SU-DHL-6 (cell line): ENCODE results near the gene GPRC5B.

Experiments
- H2AFZ ChIP-seq: fragments of 200-600 bp; sonication (generic); 2 replicates; pipeline ENCODE4 v1.6.1; 2014; ENCODE audit warnings: low read depth, mild to moderate bottlenecking, moderate library complexity, mixed read lengths, antibody characterized with exemption, low read length; ENCODE audit not compliant: severe bottlenecking
- H3F3A ChIP-seq: fragments of 200-600 bp; shearing (Covaris generic); 2 replicates; pipeline ENCODE4 v1.6.0; 2016; ENCODE audit warnings: antibody characterized with exemption, mild to moderate bottlenecking; ENCODE audit not compliant: insufficient read depth
- H3K27ac ChIP-seq: fragments of 200-600 bp; sonication (generic); 2 replicates; pipeline ENCODE4 v1.5.1; 2016; ENCODE audit warnings: low read depth, mild to moderate bottlenecking, low read length, moderate library complexity, mixed read lengths
- H3K27me3 ChIP-seq: fragments of 200-600 bp; sonication (generic), shearing (Covaris generic); 2 replicates; pipeline ENCODE4 v1.6.0; 2014; ENCODE audit warnings: mild to moderate bottlenecking, low read length
- H3K36me3 ChIP-seq: fragments of 200-600 bp; sonication (generic); 2 replicates; pipeline ENCODE4 v1.6.1; 2014; ENCODE audit warnings: mild to moderate bottlenecking, low read length, mixed read lengths
- H3K4me2 ChIP-seq: fragments of 300-600, 200-600 bp; shearing (Covaris generic), sonication (generic); 2 replicates; pipeline ENCODE4 v1.6.0; 2014; ENCODE audit warnings: low read length, low read depth, mild to moderate bottlenecking; ENCODE audit not compliant: poor library complexity, severe bottlenecking
- H3K4me3 ChIP-seq: fragments of 200-600 bp; sonication (generic); 2 replicates; pipeline ENCODE4 v1.5.1; 2014; ENCODE audit warnings: antibody characterized with exemption, low read length, mild to moderate bottlenecking, mixed read lengths; ENCODE audit not compliant: insufficient read depth, poor library complexity, severe bottlenecking
- H3K79me2 ChIP-seq: fragments of 200-600 bp; sonication (generic); 2 replicates; pipeline ENCODE4 v1.6.1; 2014; ENCODE audit warnings: mild to moderate bottlenecking, low read length, moderate library complexity; ENCODE audit not compliant: insufficient read depth
- H3K9ac ChIP-seq: fragments of 200-600 bp; sonication (generic); 2 replicates; pipeline ENCODE4 v1.7.0; 2014; ENCODE audit warnings: mild to moderate bottlenecking, low read length
- H3K9me2 ChIP-seq: fragments of 200-600 bp; sonication (generic); replicated peaks from 2 replicates; pipeline ENCODE4 v1.6.1; 2014; ENCODE audit warnings: low read length; ENCODE audit not compliant: insufficient read depth
- H3K9me3 ChIP-seq: fragments of 200-600 bp; sonication (generic); 2 replicates; pipeline ENCODE4 v1.6.1; 2014; ENCODE audit warnings: low read length, mixed read lengths; ENCODE audit not compliant: insufficient read depth
- H4K20me1 ChIP-seq: fragments of 200-600 bp; sonication (generic); 2 replicates; pipeline ENCODE4 v1.6.1; 2014; ENCODE audit warnings: low read depth, mild to moderate bottlenecking, antibody characterized with exemption, low read length, moderate library complexity, mixed read lengths
- EZH2phosphoT487 ChIP-seq: fragments of 200-600 bp; sonication (generic), shearing (Covaris generic); conservative IDR thresholded peaks from 2 replicates; pipeline ENCODE4 v1.6.1; 2018; ENCODE audit warnings: mild to moderate bottlenecking, antibody characterized with exemption, low read length, moderate library complexity, mixed read lengths
- TF ChIP-seq, protein P1 (sequence below): fragments of 200-600 bp; sonication (generic); IDR thresholded peaks from one replicate; pipeline ENCODE4 v1.5.1; 2017; ENCODE audit warnings: antibody characterized with exemption, mild to moderate bottlenecking, low read length, moderate library complexity; ENCODE audit not compliant: insufficient read depth, poor library complexity, severe bottlenecking

The GPRC5B gene

DNA sequence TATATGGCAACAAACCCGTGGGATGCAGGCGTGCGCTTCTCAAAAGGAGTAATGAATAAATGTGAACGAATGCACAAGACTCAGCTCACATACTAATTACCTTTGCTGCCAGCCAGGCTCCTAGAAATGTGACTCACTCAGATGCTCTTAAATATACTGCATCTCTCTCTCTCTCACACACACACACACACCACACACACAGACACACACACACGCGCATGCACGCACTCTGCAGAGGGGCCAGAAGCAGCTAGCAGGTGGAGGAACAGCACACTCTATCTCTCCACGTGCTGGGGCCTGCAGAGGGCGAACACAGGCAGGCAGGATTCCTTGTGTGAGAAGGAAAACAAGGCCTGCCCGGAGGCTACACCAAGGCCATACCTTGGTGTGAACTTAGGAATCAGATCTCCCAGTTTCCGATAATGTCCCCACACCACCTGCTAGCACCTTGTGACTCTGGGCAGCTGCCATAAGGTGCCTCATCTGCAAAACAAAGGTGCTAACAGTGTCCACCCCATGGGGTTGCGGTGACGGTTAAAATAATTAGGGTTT is 5.3 kb downstream of the GPRC5B start:
- H3K4me3 ChIP-seq = no peak overlapping the region
- no peak overlapping the region for H3K4me2 ChIP-seq
- H3K27ac ChIP-seq = no peak overlapping the region
- H3K9ac ChIP-seq = no peak overlapping the region
- no peaks in the 10 kb centered on the region for H3F3A ChIP-seq
- no peaks in the 10 kb centered on the region for H3K9me2 ChIP-seq
- no peaks in the 10 kb centered on the region for H3K36me3 ChIP-seq
- no peaks in the 10 kb centered on the region for H3K27me3 ChIP-seq
- H4K20me1 ChIP-seq = no peaks in the 10 kb centered on the region
- no peak for TF ChIP-seq EZH2phosphoT487
- TF ChIP-seq, protein P1, sequence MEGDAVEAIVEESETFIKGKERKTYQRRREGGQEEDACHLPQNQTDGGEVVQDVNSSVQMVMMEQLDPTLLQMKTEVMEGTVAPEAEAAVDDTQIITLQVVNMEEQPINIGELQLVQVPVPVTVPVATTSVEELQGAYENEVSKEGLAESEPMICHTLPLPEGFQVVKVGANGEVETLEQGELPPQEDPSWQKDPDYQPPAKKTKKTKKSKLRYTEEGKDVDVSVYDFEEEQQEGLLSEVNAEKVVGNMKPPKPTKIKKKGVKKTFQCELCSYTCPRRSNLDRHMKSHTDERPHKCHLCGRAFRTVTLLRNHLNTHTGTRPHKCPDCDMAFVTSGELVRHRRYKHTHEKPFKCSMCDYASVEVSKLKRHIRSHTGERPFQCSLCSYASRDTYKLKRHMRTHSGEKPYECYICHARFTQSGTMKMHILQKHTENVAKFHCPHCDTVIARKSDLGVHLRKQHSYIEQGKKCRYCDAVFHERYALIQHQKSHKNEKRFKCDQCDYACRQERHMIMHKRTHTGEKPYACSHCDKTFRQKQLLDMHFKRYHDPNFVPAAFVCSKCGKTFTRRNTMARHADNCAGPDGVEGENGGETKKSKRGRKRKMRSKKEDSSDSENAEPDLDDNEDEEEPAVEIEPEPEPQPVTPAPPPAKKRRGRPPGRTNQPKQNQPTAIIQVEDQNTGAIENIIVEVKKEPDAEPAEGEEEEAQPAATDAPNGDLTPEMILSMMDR = no peak
- no peak overlapping the region for H2AFZ ChIP-seq
- no peaks in the 10 kb centered on the region for H3K79me2 ChIP-seq
- H3K9me3 ChIP-seq = no peaks in the 10 kb centered on the region

DNA sequence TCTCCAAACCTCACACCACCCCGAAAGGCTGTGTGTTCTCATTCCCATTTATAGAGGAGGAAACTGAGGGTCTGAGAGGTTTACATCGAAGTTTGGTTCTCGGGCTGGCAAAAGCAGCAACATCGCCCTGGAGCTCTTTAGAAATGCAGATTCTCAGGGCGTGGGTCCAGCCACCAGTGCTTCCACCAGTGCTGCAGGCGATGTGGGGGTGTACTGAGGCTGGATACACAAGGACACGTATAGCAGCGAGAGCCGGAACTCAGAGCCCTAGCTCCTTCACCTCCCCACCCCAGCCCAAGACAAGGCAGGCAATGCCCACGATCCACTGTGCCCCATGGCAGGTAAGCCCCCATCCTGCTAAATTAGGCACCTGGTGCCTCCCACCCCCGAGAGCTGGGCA is 5.9 kb downstream of the GPRC5B start:
- no peak for TF ChIP-seq EZH2phosphoT487
- TF ChIP-seq, protein P1 = no peak
- Histone ChIP-seq H3K4me2 (no peak overlapping the region), H4K20me1 (no peaks in the 10 kb centered on the region), H3K9me2 (no peaks in the 10 kb centered on the region), H3K79me2 (no peaks in the 10 kb centered on the region), H3K36me3 (no peaks in the 10 kb centered on the region), H3K4me3 (no peak overlapping the region), H3K9ac (no peak overlapping the region), H3K27me3 (no peaks in the 10 kb centered on the region), H3K9me3 (no peaks in the 10 kb centered on the region), H2AFZ (no peak overlapping the region), H3K27ac (no peak overlapping the region), H3F3A (no peaks in the 10 kb centered on the region)

DNA sequence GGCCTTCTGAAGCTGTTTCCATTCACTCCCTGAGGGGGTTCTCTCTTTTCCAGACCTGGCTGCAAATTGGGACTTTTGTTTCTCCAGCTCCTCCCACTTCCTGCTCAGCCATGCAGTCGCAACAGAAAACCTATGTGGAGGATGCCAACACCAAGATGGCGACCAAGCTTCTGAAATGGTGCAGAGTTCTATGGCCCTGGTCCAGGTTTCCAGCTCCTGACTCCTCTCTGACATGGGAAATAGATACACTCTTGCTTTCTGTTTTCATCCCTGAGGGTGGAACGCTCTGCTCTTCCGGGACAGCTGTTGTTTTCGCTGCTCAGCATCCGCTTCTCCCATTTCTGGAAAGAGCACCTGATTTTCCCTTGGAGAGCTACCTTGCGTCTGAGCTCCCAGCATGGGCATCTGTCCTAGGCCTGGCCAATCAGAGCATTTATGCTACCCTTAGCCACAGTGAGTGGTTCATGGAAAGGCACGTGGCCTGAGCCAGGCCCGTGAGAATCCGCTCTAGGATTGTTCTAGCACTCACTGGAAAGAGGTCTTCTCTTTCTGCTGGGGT is 8.1 kb downstream of the GPRC5B start:
- Histone ChIP-seq H3F3A (no peaks in the 10 kb centered on the region), H3K9me2 (no peaks in the 10 kb centered on the region), H2AFZ (no peak overlapping the region), H3K4me3 (no peak overlapping the region), H3K79me2 (no peaks in the 10 kb centered on the region), H3K9me3 (no peaks in the 10 kb centered on the region), H3K27me3 (no peaks in the 10 kb centered on the region), H3K36me3 (no peaks in the 10 kb centered on the region), H3K27ac (no peak overlapping the region), H3K4me2 (no peak overlapping the region), H4K20me1 (no peaks in the 10 kb centered on the region), H3K9ac (no peak overlapping the region)
- TF ChIP-seq EZH2phosphoT487 = no peak
- TF ChIP-seq, protein P1 = no peak
